ENCODE measurements around the gene FGF18. TPM values are rescaled to one million over a fixed set of nuclear protein-coding genes. Genes with fewer than 3 reads are reported as not detected.

FGF18 gene
- total RNA-seq, 1 donor from 2014 or later, result 0.13 TPM

DNA sequence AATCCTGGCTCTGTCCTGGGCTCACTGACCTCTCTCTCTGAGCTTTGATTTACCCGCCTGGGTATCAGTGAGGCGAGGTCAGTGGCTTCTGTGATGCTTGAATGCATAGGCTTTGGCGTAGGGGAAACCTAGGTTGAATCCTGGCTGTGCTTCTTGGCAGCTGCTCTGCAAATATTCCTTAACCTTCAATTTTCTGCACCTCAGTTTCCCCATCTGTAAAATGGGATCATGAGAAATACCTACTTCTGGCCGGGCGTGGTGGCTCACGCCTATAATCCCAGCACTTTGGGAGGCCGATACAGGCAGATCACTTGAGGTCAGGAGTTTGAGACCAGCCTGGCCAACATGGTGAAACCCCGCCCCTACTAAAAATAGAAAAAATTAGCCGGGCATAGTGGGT is 7.2 kb downstream of the FGF18 start:
- TF ChIP-seq, protein P1, sequence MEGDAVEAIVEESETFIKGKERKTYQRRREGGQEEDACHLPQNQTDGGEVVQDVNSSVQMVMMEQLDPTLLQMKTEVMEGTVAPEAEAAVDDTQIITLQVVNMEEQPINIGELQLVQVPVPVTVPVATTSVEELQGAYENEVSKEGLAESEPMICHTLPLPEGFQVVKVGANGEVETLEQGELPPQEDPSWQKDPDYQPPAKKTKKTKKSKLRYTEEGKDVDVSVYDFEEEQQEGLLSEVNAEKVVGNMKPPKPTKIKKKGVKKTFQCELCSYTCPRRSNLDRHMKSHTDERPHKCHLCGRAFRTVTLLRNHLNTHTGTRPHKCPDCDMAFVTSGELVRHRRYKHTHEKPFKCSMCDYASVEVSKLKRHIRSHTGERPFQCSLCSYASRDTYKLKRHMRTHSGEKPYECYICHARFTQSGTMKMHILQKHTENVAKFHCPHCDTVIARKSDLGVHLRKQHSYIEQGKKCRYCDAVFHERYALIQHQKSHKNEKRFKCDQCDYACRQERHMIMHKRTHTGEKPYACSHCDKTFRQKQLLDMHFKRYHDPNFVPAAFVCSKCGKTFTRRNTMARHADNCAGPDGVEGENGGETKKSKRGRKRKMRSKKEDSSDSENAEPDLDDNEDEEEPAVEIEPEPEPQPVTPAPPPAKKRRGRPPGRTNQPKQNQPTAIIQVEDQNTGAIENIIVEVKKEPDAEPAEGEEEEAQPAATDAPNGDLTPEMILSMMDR (IDR thresholded peaks at IDR 0.05; ENCODE audit: unreplicated experiment), result no peak
- no peak overlapping the region for H3K4me3 Mint-ChIP-seq (ENCODE audit: unreplicated experiment)
- H3K4me1 Mint-ChIP-seq (ENCODE audit: unreplicated experiment), result no peaks in the 10 kb centered on the region
- H3K27ac Mint-ChIP-seq (ENCODE audit: unreplicated experiment), result no peak overlapping the region
- H3K36me3 Mint-ChIP-seq (ENCODE audit: low read depth, unreplicated experiment), result peaks cover 4% of the 10 kb centered on the region
- peaks cover 7% of the 10 kb centered on the region for H3K27me3 Mint-ChIP-seq (ENCODE audit: unreplicated experiment)
- H3K9me3 Mint-ChIP-seq (ENCODE audit: unreplicated experiment), result no peaks in the 10 kb centered on the region
- DNase-seq (ENCODE audit: low spot score), result no peak

DNA sequence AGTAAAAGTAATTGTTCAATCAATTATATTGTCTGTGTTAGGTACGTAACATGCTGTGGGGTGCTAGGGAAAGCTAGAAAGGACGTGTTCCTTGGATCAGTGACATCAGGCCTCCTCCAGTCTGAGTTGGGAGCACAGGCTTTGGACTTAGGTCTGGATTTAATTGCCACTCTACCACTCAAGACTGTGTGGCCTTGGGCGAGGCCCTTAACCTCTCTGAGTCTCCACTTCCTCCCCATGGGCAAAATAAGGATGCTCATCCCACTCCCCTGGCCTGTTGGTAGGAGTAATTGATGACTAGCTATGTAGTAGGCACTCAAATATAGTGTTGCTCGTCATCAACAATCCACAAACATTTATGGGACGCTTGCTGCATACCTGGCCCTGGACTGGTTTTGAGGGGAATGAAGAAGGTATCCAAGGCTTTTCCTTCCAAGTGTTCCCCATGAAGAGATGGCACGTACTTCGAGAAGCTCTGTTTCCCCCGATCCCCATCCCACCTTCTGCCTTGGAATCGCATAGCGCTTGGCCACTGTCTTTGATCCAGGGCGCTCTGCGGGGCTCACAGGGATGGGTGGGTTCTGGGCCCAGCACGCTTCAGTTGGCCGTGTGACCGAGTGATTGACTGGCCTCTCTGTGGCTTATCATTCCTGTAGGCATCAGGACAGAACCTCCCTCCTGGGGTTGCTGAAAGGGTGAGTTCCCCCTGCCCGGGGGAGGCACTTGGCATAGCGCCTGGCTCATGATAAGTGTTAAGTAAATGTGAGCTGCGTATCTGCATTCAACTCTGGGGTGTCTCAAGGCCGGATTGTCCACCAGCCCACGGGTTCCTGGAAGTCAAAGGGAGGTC is 8.1 kb downstream of the FGF18 start:
- Mint-ChIP-seq H3K4me3 (ENCODE audit: unreplicated experiment) (no peak overlapping the region), H3K27ac (ENCODE audit: unreplicated experiment) (no peak overlapping the region), H3K27me3 (ENCODE audit: unreplicated experiment) (peaks cover 7% of the 10 kb centered on the region), H3K4me1 (ENCODE audit: unreplicated experiment) (no peaks in the 10 kb centered on the region), H3K9me3 (ENCODE audit: unreplicated experiment) (no peaks in the 10 kb centered on the region), H3K36me3 (ENCODE audit: low read depth, unreplicated experiment) (peaks cover 4% of the 10 kb centered on the region)
- TF ChIP-seq, protein P1 (IDR thresholded peaks at IDR 0.05; ENCODE audit: unreplicated experiment), result no peak
- DNase-seq (ENCODE audit: low spot score), result no peak

- no peak overlapping the region for H3K27ac Mint-ChIP-seq (ENCODE audit: unreplicated experiment)
- peaks cover 3% of the 10 kb centered on the region for H3K4me1 Mint-ChIP-seq (ENCODE audit: unreplicated experiment)
- no peaks in the 10 kb centered on the region for H3K9me3 Mint-ChIP-seq (ENCODE audit: unreplicated experiment)
- no peak overlapping the region for H3K4me3 Mint-ChIP-seq (ENCODE audit: unreplicated experiment)
- H3K27me3 Mint-ChIP-seq (ENCODE audit: unreplicated experiment), result peaks cover 7% of the 10 kb centered on the region
- TF ChIP-seq, protein P1 (IDR thresholded peaks at IDR 0.05; ENCODE audit: unreplicated experiment), result no peak
- DNase-seq (ENCODE audit: low spot score), result no peak
- H3K36me3 Mint-ChIP-seq (ENCODE audit: low read depth, unreplicated experiment), result peaks cover 4% of the 10 kb centered on the region
Measured at GRCh38 chr5:171428168-171428696, 8.8 kb downstream of the FGF18 start.

DNA sequence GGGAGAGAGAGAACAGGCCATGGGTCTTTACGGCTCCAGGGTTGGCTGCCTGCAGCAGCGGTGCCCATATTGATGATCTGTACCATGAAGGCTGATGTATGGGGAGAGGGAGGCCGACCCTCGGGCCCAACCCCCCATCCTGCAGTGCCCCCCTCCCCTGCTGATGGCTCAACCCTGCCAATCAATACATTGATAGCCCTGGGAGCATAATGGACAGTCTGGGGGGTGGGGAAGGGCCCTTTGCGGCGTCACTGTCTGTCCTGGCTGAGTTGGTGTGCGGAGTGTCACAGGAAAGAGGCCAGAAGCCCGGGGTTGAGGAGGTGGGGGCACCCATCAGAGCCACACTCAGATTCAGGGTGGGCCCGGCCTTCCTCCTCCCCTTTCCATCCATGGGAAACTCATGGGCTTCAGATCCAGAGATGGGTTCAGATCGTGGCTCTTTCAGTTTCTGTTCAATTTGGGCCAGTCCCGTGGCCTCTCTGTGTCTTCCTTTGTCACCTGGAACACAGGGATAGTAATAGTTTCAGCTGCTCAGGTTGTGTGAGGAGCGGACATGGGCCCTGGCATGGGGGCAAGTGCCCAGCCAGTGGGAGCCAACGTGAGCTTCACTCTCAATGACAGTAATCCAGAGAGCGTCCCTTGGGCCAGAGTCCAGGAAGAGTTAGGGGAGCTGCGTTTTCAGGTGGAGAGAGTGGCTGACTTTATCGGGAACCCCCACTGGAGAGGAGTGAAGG is 9.5 kb downstream of the FGF18 start:
- Mint-ChIP-seq H3K9me3 (ENCODE audit: unreplicated experiment) (no peaks in the 10 kb centered on the region), H3K27me3 (ENCODE audit: unreplicated experiment) (peaks cover 5% of the 10 kb centered on the region), H3K27ac (ENCODE audit: unreplicated experiment) (no peak overlapping the region), H3K36me3 (ENCODE audit: low read depth, unreplicated experiment) (peaks cover 4% of the 10 kb centered on the region), H3K4me1 (ENCODE audit: unreplicated experiment) (peaks cover 6% of the 10 kb centered on the region), H3K4me3 (ENCODE audit: unreplicated experiment) (no peak overlapping the region)
- DNase-seq (ENCODE audit: low spot score), result no peak
- TF ChIP-seq, protein P1 (IDR thresholded peaks at IDR 0.05; ENCODE audit: unreplicated experiment), result no peak

All from endothelial cell (in vitro differentiated cells).